ENCODE data around the gene SVIP. TPM values are rescaled to one million over a fixed set of nuclear protein-coding genes. Genes with fewer than 3 reads are reported as not detected.

The SVIP gene
- total and polyA plus RNA-seq, 7 donors = 6.9 to 17.1 (median 12.2) TPM

- WGBS, 2 donors = 79 to 87% methylated on average over 1 of the region's 1 CpG
- Histone ChIP-seq H3K36me3 (no peaks in the 10 kb centered on the region), H3K27ac (no peak overlapping the region), H3K27me3 (no peaks in the 10 kb centered on the region), H3K4me3 (no peak overlapping the region), H3K4me1 (no peaks in the 10 kb centered on the region), H3K9me3 (no peaks in the 10 kb centered on the region)
- no peak for TF ChIP-seq POLR2A (IDR thresholded peaks at IDR 0.05)
- TF ChIP-seq EP300 (IDR thresholded peaks at IDR 0.05) = no peak
- DNase-seq = no peak
- intact Hi-C loops (cut with DNase I) = no loop called here
Measured at GRCh38 chr11:22769081-22769480, 60.5 kb downstream of the SVIP start.

Other genes with a start within 250 kb of the SVIP start
- 1 to 10 TPM; 3.6 to 4.6 (median 4.5) TPM for gene FANCF, start 204.0 kb downstream of the SVIP start, total RNA-seq
- 10 to 100 TPM in 2 of 3 donors, 1 to 10 TPM in 1; 7.2 to 10.4 (median 10.3) TPM for gene FANCF, start 204.0 kb downstream of the SVIP start, polyA plus RNA-seq
- 1 to 10 TPM; 1.1 to 4.8 (median 2.5) TPM for gene GAS2, start 163.2 kb downstream of the SVIP start, total RNA-seq
- 1 to 10 TPM; 1.2 to 1.8 (median 1.5) TPM for gene GAS2, start 163.2 kb downstream of the SVIP start, polyA plus RNA-seq
- not detected for gene CCDC179, start 30.7 kb upstream of the SVIP start, total RNA-seq
- not detected for gene CCDC179, start 30.7 kb upstream of the SVIP start, polyA plus RNA-seq